Activated T-cell treated with anti-CD3 and anti-CD28 coated beads, Interleukin-2, amount 50 U/mL, for 72 hours (primary cell): ENCODE data around the gene ZFHX3. TPM values are rescaled to one million over a fixed set of nuclear protein-coding genes. Genes with fewer than 3 reads are reported as not detected.
"Not testable (repeated sequence)": the region's sequence is repeated elsewhere in the genome, so short reads cannot be mapped to it uniquely, and the experiment has no call there.

Experiments used
- ATAC-seq, 2 donors: fragments of 150-1000 bp; cut with Tn5 transposase; replicated peaks in 1 of 2; 2 replicates each; pipeline ENCODE4 v1.10.0; 2021; ENCODE audit warnings: moderate library complexity in 2 of 2, mild to moderate bottlenecking in 1 of 2
- DNase-seq, 2 donors: peaks; one replicate each; pipeline ENCODE4 v3.0.0; 2021 to 2022; ENCODE audit warnings: mixed read lengths in 1 of 2
- H3K27ac Mint-ChIP-seq: one replicate; pipeline ENCODE4 v1.8.0; 2022; ENCODE audit warnings: mild to moderate bottlenecking, moderate library complexity, mixed read lengths
- H3K27me3 Mint-ChIP-seq: one replicate; pipeline ENCODE4 v1.8.0; 2022; ENCODE audit warnings: low read depth, mixed read lengths
- H3K36me3 Mint-ChIP-seq, 2 donors: one replicate each; pipeline ENCODE4 v1.8.0; 2022; ENCODE audit warnings: mixed read lengths in 2 of 2, mild to moderate bottlenecking in 1 of 2; ENCODE audit not compliant: insufficient read depth in 2 of 2
- H3K4me1 Mint-ChIP-seq: one replicate; pipeline ENCODE4 v1.8.0; 2022; ENCODE audit warnings: low read depth, mixed read lengths
- H3K4me3 Mint-ChIP-seq, 2 donors: one replicate each; pipeline ENCODE4 v1.8.0; 2022; ENCODE audit warnings: mild to moderate bottlenecking in 2 of 2, mixed read lengths in 2 of 2, moderate library complexity in 2 of 2
- H3K9me3 Mint-ChIP-seq, 2 donors: one replicate each; pipeline ENCODE4 v1.8.0; 2022; ENCODE audit warnings: mixed read lengths in 2 of 2
- total RNA-seq, 2 donors: library from RNA; stranded (reverse); gene quantifications; one replicate each; pipeline ENCODE4 v1.2.3, GENCODE V29; 2022

The ZFHX3 gene
- total RNA-seq, 2 donors from 2014 or later, result 0.35 to 1.0 TPM

DNA sequence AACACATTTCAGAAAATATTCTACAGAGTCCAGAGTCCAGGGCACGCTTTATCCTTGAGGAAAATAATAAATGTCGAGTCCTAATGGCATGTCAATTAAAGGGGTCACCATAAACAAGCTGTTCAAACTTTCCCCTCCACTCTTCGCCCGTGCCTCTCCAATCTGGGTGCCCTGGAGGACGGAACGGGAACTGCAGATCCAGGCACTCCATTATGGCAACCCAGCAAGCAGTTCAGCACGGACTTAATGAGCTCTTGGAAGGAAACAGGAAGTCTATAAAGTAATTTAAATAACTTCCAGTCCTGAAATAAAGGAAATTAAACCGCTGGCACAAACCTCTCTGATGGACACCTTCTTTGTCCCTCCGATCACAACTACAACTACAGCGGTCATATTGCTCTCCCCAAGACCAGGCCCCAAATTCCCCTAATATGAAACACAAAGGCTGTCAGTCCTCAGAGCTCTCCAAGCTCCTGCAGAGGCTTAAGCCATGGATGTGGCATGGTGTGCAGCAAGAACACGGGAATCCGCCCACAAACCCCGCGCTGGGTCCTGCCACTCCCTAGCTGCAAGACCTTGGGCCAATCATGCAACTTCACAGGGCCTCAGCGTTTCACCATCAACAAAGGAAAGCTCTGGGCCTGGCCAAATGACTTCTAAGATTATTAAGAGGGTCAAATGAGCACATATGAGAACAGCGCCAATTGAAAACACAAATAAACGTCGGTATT is 52.6 kb downstream of the ZFHX3 start:
- Mint-ChIP-seq H3K36me3 (no peaks in the 10 kb centered on the region), H3K4me1 (no peaks in the 10 kb centered on the region), H3K27ac (no peak overlapping the region), H3K4me3 (no peak overlapping the region), H3K9me3 (no peaks in the 10 kb centered on the region), H3K27me3 (no peaks in the 10 kb centered on the region)
- ATAC-seq, result no peak
- DNase-seq, result peak in 1 of 2 donors; percentile 2

DNA sequence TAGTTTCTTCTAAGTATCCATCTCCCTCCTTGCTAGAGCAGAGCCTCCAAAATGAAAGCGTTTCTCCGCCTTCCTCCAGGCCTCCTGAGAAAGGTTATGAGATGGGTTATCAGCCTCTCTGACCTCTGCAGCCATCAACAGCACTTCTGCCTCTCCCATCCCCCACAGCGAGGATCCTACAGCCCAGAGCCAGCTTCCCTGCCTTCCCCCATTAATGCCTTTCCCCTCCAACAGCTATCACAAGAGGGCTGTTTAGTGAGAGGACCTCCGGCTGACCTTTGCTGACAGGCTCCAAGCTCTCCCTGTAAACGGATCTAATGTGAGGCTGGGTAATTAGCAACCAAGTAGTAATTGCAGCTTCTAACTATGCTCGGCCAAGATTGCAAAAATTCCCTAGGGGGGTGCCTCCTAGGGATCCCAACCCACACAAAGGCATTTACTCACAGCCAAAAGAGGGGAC is 55.8 kb downstream of the ZFHX3 start:
- Mint-ChIP-seq H3K9me3 (no peaks in the 10 kb centered on the region), H3K27me3 (no peaks in the 10 kb centered on the region), H3K27ac (no peak overlapping the region), H3K4me3 (no peak overlapping the region), H3K36me3 (no peaks in the 10 kb centered on the region), H3K4me1 (no peaks in the 10 kb centered on the region)
- DNase-seq (no peak), ATAC-seq (no peak)

DNA sequence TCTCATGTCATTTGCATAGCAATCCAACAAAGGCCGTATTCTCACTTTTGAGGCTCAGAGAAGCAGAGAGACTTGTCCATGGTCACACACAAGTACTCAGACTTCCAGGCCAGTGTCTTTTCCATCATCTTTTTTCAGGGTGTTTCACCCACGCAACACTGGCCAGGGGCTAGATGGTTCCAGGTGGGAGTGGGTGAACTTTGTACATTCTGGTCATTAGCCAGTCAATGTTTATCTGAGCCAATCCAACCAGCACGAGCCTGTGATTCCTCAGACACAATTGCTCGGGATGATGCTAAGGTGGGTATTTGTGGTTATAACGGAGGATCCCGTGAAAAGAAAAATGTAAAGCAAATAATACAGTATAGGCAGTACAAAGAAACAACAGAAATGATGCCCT is 56.3 kb downstream of the ZFHX3 start:
- no peak overlapping the region for H3K27ac Mint-ChIP-seq
- no peaks in the 10 kb centered on the region for H3K9me3 Mint-ChIP-seq
- H3K4me1 Mint-ChIP-seq, result no peaks in the 10 kb centered on the region
- ATAC-seq (no peak), DNase-seq (no peak)
- H3K4me3 Mint-ChIP-seq, result no peak overlapping the region
- no peaks in the 10 kb centered on the region for H3K27me3 Mint-ChIP-seq
- H3K36me3 Mint-ChIP-seq, result no peaks in the 10 kb centered on the region

DNA sequence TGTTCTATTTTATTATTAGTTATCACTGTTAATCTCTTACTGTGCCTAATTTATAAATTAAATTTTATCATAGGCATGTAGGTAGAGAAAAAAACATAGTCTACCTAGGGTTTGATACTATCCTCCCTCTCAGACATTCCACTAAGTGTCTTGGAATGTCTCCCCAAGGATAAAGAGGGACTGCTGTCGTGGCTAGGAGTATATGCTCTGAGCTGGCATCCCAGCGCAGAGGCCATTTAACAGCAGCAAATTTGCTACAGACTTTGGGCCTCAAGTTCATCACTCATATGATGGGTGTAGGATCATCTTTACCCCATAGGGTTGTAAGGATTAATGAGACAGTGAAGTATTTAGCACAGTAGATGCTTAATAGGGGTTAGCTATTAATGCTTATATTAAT is 56.7 kb downstream of the ZFHX3 start:
- no peak for ATAC-seq
- no peak overlapping the region for H3K4me3 Mint-ChIP-seq

DNA sequence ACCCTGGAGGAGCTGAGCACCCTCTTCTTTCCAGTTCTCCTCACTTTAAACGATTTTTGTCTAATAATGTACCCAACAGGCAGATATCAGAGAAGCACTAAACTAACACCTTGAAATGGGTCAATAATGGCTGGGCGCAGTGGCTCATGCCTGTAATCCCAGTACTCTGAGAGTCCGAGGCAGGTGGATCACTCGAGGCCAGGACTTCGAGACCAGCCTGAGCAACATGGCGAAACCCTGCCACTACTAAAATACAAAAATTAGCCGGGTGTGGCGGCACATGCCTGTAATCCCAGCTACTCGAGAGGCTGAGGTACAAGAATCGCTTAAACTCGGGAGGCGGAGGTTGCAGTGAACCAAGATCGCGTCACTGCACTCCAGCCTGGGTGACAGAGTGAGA is 57.4 kb downstream of the ZFHX3 start:
- H3K36me3 Mint-ChIP-seq, result no peaks in the 10 kb centered on the region
- no peaks in the 10 kb centered on the region for H3K27me3 Mint-ChIP-seq
- ATAC-seq, result no peak
- no peaks in the 10 kb centered on the region for H3K9me3 Mint-ChIP-seq
- no peak for DNase-seq
- no peak overlapping the region for H3K4me3 Mint-ChIP-seq
- no peaks in the 10 kb centered on the region for H3K4me1 Mint-ChIP-seq
- H3K27ac Mint-ChIP-seq, result no peak overlapping the region

More for the DNA sequence above, 56.7 kb downstream of the ZFHX3 start:
- Mint-ChIP-seq H3K36me3 (no peaks in the 10 kb centered on the region), H3K9me3 (no peaks in the 10 kb centered on the region), H3K4me1 (no peaks in the 10 kb centered on the region), H3K27me3 (no peaks in the 10 kb centered on the region), H3K27ac (no peak overlapping the region)
- DNase-seq, result no peak

DNA sequence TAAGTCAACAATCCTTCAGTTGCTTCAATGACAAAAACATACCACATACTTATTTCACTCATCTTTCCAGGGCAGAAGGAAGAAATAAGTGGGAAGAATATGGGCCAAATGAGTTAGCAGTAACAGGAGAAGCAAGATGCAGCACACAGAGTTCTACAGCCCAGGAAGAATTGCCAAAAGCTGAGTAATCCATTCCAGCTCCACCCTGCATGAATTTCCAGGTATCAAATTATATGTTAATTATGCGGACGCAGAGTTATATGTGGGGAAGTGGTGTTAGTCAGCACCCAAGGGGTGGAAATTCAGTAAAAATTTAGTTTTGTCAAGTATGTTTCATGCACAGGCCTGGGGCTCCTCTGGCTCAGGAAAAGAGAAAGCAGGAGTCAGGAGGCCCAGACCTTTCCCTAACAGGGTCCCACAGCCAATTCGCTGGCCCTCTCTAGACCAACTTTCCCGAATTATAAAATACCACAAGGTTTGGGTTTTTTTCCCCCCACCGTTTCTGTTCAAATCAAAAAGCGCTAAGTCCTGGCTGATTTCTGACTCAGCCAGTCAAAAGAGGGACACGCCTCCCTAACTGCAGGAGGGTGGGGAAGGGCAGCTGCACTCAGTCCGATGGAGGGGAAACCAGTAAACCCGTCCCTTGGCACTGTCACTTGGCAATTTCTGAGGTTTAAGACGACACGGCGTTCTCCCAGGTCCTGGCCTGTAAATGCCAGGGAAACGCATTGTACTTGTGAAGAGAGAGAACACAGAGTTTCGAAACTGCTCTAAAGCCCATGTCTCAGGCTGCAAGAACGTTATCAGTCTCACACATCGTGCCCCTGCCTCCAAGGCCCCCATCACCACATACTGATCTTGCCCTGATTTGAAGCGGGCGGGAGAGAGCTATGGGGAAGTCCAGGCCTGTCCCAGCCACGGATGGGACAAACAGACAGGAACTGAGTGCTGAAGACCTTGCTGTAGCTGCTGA is 58.1 kb downstream of the ZFHX3 start:
- H3K9me3 Mint-ChIP-seq, result no peaks in the 10 kb centered on the region
- H3K4me1 Mint-ChIP-seq, result no peaks in the 10 kb centered on the region
- H3K27ac Mint-ChIP-seq, result no peak overlapping the region
- no peaks in the 10 kb centered on the region for H3K36me3 Mint-ChIP-seq
- ATAC-seq (no peak), DNase-seq (no peak)
- H3K27me3 Mint-ChIP-seq, result no peaks in the 10 kb centered on the region
- no peak overlapping the region for H3K4me3 Mint-ChIP-seq

DNA sequence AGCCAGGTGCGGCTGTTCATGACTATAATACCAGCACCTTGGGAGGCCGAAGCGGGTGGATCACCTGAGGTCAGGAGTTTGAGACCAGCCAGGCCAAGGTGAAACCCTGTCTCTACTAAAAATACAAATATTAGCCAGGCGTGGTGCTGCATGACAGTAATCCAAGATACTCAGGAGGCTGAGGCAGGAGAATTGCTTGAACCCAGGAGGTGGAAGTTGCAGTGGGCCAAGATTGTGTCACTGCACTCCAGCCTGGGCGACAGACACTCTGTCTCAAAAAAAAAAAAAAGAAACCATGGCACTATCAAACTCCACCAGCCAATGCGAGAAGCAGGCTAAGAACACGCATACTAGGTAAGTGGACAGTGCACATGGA is 58.7 kb downstream of the ZFHX3 start:
- not testable (repeated sequence) for H3K4me3 Mint-ChIP-seq, H3K4me1 Mint-ChIP-seq, H3K27ac Mint-ChIP-seq, H3K27me3 Mint-ChIP-seq, DNase-seq, H3K9me3 Mint-ChIP-seq, H3K36me3 Mint-ChIP-seq, ATAC-seq

DNA sequence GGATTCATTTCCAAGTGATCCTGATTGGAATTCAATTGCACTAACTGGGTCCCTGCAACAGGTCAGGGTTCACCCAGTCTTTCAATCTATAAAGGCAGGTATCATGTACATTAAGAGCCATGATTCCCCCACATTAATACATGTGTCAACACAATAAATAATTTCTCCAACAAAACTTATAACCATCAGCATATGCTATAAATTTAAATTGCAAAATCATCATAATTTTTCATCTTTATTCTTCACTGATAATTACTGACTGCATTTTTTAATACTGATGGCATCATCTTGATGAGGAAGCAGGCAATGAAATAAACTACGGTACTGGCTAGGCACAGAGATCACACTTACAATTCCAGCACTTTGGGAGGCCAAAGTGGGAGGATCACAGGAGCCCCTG is 59.4 kb downstream of the ZFHX3 start:
- Mint-ChIP-seq H3K9me3 (no peaks in the 10 kb centered on the region), H3K27me3 (no peaks in the 10 kb centered on the region), H3K36me3 (no peaks in the 10 kb centered on the region), H3K27ac (no peak overlapping the region), H3K4me3 (no peak overlapping the region), H3K4me1 (no peaks in the 10 kb centered on the region)
- ATAC-seq (no peak), DNase-seq (no peak)

DNA sequence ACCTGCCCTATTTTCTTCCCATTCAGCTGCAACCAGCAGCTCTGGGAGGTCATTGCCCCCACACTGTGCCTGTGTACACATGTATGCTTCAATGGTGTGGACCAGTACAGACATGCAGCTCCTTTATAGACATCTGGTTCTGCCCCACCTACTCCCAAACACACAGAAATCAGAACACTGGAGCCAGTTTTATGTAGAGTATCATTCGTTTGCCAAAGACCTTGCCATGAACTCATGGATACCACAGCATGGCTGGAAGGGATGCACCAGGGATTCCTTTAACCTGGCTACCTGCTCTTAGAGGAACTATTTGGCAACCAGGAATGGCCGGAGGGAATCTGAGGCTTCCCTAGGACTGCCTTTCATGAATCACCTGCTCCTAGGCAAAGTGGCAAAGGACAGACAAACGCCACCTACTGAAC is 60.4 kb downstream of the ZFHX3 start:
- Mint-ChIP-seq H3K4me3 (no peak overlapping the region), H3K4me1 (no peaks in the 10 kb centered on the region), H3K9me3 (no peaks in the 10 kb centered on the region), H3K27me3 (no peaks in the 10 kb centered on the region), H3K36me3 (no peaks in the 10 kb centered on the region), H3K27ac (no peak overlapping the region)
- DNase-seq, result no peak
- no peak for ATAC-seq

DNA sequence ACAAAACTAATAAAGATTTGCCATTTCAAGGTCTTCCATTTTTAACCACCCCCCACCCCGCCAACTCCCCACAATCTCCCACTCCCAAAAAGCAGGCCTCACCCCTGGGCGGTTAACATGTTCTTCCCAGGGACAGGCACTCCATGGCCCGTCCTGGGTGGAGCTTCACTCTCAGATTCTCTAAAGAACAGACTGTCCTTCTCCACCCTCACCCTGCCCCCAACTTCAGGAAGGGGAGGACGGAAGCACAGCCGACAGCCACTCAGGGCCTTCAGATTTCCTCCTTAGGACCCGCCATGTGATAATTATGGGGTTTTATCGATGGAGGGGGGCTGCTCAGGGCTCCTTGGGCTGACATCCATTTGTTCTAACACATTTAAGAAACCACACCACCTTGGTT is 61.9 kb downstream of the ZFHX3 start:
- no peaks in the 10 kb centered on the region for H3K4me1 Mint-ChIP-seq
- ATAC-seq (no peak), DNase-seq (no peak)
- no peak overlapping the region for H3K4me3 Mint-ChIP-seq
- no peaks in the 10 kb centered on the region for H3K9me3 Mint-ChIP-seq
- no peaks in the 10 kb centered on the region for H3K36me3 Mint-ChIP-seq
- H3K27me3 Mint-ChIP-seq, result no peaks in the 10 kb centered on the region
- H3K27ac Mint-ChIP-seq, result no peak overlapping the region

DNA sequence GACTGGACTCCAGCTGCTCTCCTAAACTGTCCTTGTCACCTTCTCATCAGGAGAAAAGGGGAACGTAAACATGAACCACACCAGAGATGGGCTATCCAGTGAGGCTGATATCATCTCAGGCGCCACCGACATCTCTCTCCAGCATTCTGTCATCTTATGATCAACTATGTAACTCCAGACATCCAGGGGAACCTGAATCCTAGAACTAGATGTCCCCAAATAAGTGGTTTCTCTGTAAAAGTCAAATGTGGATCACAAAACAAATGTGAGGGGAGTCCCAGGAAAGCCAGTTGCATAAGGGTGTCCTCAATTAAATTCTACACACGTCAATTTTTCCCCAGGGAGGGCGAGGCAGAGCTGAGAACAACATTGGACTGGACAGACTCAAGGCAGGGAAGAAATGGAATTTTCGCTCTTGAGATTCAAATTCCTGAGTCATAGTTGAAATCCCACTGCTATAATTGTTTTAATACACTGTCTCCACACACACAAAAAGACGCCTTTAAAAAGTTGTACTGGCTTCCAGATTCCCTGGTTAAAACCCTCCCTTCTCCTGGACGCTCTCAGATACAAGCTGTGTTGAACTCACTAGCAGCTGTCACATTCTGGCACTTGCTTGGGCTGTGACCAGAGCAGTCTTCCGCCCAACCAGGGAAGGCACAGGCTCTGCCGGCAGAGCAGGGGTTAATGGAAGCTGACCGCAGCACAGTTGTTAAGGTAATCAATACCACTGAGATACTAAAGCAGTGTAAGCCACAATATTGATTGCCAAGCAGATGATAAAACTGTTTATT is 62.6 kb downstream of the ZFHX3 start:
- DNase-seq (no peak), ATAC-seq (no peak)
- Mint-ChIP-seq H3K4me1 (no peaks in the 10 kb centered on the region), H3K27me3 (no peaks in the 10 kb centered on the region), H3K27ac (no peak overlapping the region), H3K4me3 (no peak overlapping the region), H3K36me3 (no peaks in the 10 kb centered on the region), H3K9me3 (no peaks in the 10 kb centered on the region)

DNA sequence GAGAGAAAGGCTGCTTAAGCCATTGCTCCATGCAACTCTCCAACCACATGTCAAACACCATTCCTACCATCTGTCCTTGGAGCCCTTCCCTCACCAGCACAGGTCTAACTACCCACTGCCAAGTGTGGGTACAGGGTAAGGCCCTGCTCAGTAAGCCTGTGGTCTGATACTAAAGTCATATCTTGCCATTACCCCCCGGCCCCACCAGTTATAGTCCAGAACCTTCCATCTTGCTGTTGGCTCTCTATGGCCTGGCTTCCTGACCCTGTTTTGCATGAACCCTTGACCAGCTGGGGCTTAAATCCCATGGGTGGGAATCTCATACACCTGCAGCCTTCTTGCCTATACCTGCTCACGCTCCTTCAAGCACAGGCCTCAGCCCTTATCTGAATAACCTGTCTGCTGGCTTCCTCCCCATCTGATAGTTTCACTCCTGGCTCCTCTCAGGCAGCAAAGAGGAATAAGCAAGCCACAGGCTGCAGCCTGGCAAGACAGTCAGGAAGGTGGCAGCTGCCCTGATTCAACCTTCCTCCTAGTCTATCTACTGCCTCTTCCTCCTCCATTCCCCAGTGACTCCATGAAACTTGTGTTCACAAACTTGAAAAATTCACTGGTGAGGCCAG is 64.1 kb downstream of the ZFHX3 start:
- Mint-ChIP-seq H3K4me3 (no peak overlapping the region), H3K4me1 (no peaks in the 10 kb centered on the region), H3K36me3 (no peaks in the 10 kb centered on the region), H3K27ac (no peak overlapping the region), H3K9me3 (no peaks in the 10 kb centered on the region), H3K27me3 (no peaks in the 10 kb centered on the region)
- ATAC-seq (no peak), DNase-seq (no peak)
